IPS-15b (cell line): ENCODE results near the gene NBPF9.
"Not testable (repeated sequence)": the region's sequence is repeated elsewhere in the genome, so short reads cannot be mapped to it uniquely, and the experiment has no call there.

ENCODE experiments used
- H3K27me3 ChIP-seq: one replicate; pipeline ENCODE4 v1.6.1; 2013; ENCODE audit warnings: low read length; ENCODE audit not compliant: control insufficient read depth, insufficient read depth
- H3K36me3 ChIP-seq: one replicate; pipeline ENCODE4 v1.6.1; 2013; ENCODE audit warnings: low read length; ENCODE audit not compliant: control insufficient read depth, insufficient read depth
- H3K4me1 ChIP-seq: one replicate; pipeline ENCODE4 v1.6.1; 2013; ENCODE audit warnings: mild to moderate bottlenecking, low read length; ENCODE audit not compliant: control insufficient read depth, insufficient read depth
- H3K4me3 ChIP-seq: one replicate; pipeline ENCODE4 v1.5.1; 2013; ENCODE audit warnings: low read depth, low read length
- H3K9ac ChIP-seq: one replicate; pipeline ENCODE4 v1.6.1; 2013; ENCODE audit warnings: low read depth, mild to moderate bottlenecking, low read length
- H3K9me3 ChIP-seq: one replicate; pipeline ENCODE4 v1.6.1; 2013; ENCODE audit warnings: mild to moderate bottlenecking, low read length; ENCODE audit not compliant: control insufficient read depth, insufficient read depth

The NBPF9 gene

GRCh38 chr1:149008769-149009168 is 94.6 kb downstream of the NBPF9 start:
- not testable (repeated sequence) for H3K4me3 ChIP-seq, H3K27me3 ChIP-seq, H3K4me1 ChIP-seq, H3K9ac ChIP-seq, H3K36me3 ChIP-seq, H3K9me3 ChIP-seq

GRCh38 chr1:149008326-149008725 is 95.0 kb downstream of the NBPF9 start:
- H3K36me3 ChIP-seq, H3K4me1 ChIP-seq, H3K9me3 ChIP-seq, H3K27me3 ChIP-seq, H3K9ac ChIP-seq, H3K4me3 ChIP-seq: not testable (repeated sequence)
